Endothelial cell of umbilical vein (primary cell): Measurements from ENCODE around the gene TBC1D5.

Experiments
- CTCF ChIP-seq, 2 donors: IDR thresholded peaks; 1 replicate in 1 of 2; 2 replicates in 1 of 2; pipeline ENCODE4 v1.5.1; 2011; ENCODE audit warnings: low read length in 2 of 2, mild to moderate bottlenecking in 2 of 2, moderate library complexity in 2 of 2, control low read depth in 1 of 2, inconsistent platforms in 1 of 2, low read depth in 1 of 2; ENCODE audit not compliant: insufficient read depth in 1 of 2; ENCODE audit errors: extremely low read depth in 1 of 2
- EZH2 ChIP-seq: IDR thresholded peaks from 2 replicates; pipeline ENCODE4 v1.6.1; 2012; ENCODE audit warnings: borderline replicate concordance, low read depth, mild to moderate bottlenecking, moderate library complexity, low read length, inconsistent platforms; ENCODE audit not compliant: severe bottlenecking
- GATA2 ChIP-seq: IDR thresholded peaks from 2 replicates; pipeline ENCODE4 v1.7.0; 2011; ENCODE audit warnings: low read depth, mild to moderate bottlenecking, moderate library complexity, mixed read lengths, low read length; ENCODE audit not compliant: insufficient read length, insufficient read depth
- JUN ChIP-seq: IDR thresholded peaks from 2 replicates; pipeline ENCODE4 v1.6.1; 2011; ENCODE audit warnings: borderline replicate concordance, low read depth; ENCODE audit not compliant: insufficient read length, insufficient read depth
- MYC ChIP-seq: IDR thresholded peaks from one replicate; pipeline ENCODE4 v1.6.1; 2011; ENCODE audit warnings: mild to moderate bottlenecking, low read depth, low read length
- POLR2A ChIP-seq: IDR thresholded peaks from 2 replicates; pipeline ENCODE4 v1.6.1; 2012; ENCODE audit warnings: low read depth, mild to moderate bottlenecking, control low read depth, low read length

GRCh38 chr3:17743658-17743995 lies 1.2 kb upstream of the TBC1D5 start:
- TF ChIP-seq EZH2 (no peak), CTCF (IDR thresholded peaks at IDR 0.05; ENCODE audit: extremely low read depth in 1 of 2, insufficient read depth in 1 of 2, low read depth in 1 of 2, low read length in 2 of 2) (no peak), MYC (no peak), POLR2A (no peak), GATA2 (no peak), JUN (no peak)
